ENCODE data around the gene RETREG2. TPM values are rescaled to one million over a fixed set of nuclear protein-coding genes. Genes with fewer than 3 reads are reported as not detected.
"Not testable (repeated sequence)": the region's sequence is repeated elsewhere in the genome, so short reads cannot be mapped to it uniquely, and the experiment has no call there.

The RETREG2 gene
- total and polyA plus RNA-seq, 7 donors, result 36.6 to 81.3 (median 43.5) TPM

- Histone ChIP-seq H3K36me3 (no peaks in the 10 kb centered on the region), H3K27ac (no peak overlapping the region), H3K9me3 (no peaks in the 10 kb centered on the region), H3K4me1 (no peaks in the 10 kb centered on the region), H3K27me3 (peaks cover 0 to 13% (median 0%) of the 10 kb centered on the region in 3 donors), H3K4me3 (no peak overlapping the region)
- WGBS, 2 donors, result 98 to 100% methylated on average over 1 of the region's 1 CpG
- no peak for DNase-seq
- intact Hi-C loops (cut with DNase I), result no loop called here
- TF ChIP-seq POLR2A (IDR thresholded peaks at IDR 0.05) (no peak), EP300 (IDR thresholded peaks at IDR 0.05) (no peak), CTCF (IDR thresholded peaks at IDR 0.05) (no peak), POLR2AphosphoS5 (IDR thresholded peaks at IDR 0.05) (no peak)
Measured at GRCh38 chr2:219197388-219197787, 19.3 kb downstream of the RETREG2 start.

DNA sequence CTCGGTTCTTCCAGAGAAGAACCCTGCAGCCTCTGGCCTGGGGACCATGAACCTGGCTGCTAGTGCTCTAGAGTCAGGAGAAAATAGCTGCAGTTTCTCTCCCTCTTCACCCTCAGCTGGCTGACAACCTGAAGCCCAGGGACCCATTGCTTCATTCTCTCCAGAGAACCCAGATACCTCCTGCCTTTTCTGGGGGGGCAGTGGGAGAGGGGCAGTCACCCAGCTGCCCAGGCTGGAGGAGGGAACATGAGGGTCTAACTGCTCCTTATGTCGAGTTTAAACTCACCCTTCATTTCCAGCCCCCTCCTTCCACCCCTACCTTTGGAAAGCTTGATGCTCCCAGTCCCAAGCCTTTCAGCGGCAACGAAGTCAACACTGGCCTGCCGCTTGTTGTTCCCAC, 20.9 kb downstream of the RETREG2 start:
- H3K4me1 ChIP-seq, result no peaks in the 10 kb centered on the region
- no peak overlapping the region for H3K27ac ChIP-seq
- intact Hi-C loops (cut with DNase I), result no loop called here
- 79 to 89% methylated on average over 5 of the region's 5 CpGs for WGBS, 2 donors
- no peak overlapping the region for H3K4me3 ChIP-seq
- no peak for DNase-seq
- H3K9me3 ChIP-seq, result no peaks in the 10 kb centered on the region
- TF ChIP-seq EP300 (IDR thresholded peaks at IDR 0.05) (no peak), POLR2AphosphoS5 (IDR thresholded peaks at IDR 0.05) (no peak), CTCF (IDR thresholded peaks at IDR 0.05) (no peak), POLR2A (IDR thresholded peaks at IDR 0.05) (no peak)
- peaks cover 0 to 13% (median 0%) of the 10 kb centered on the region in 3 donors for H3K27me3 ChIP-seq
- no peaks in the 10 kb centered on the region for H3K36me3 ChIP-seq

GRCh38 chr2:219199470-219200211, 21.6 kb downstream of the RETREG2 start:
- Histone ChIP-seq H3K27ac (no peak overlapping the region), H3K4me1 (no peaks in the 10 kb centered on the region), H3K4me3 (no peak overlapping the region), H3K9me3 (no peaks in the 10 kb centered on the region), H3K27me3 (peaks cover 0 to 13% (median 0%) of the 10 kb centered on the region in 3 donors), H3K36me3 (no peaks in the 10 kb centered on the region)
- intact Hi-C loops (cut with DNase I), result no loop called here
- 83 to 88% methylated on average over 12 of the region's 12 CpGs for WGBS, 2 donors
- DNase-seq, result peak; percentile 26
- no peak for TF ChIP-seq EP300 (IDR thresholded peaks at IDR 0.05)
- TF ChIP-seq POLR2AphosphoS5 (IDR thresholded peaks at IDR 0.05), result no peak
- no peak for TF ChIP-seq POLR2A (IDR thresholded peaks at IDR 0.05)
- no peak for TF ChIP-seq CTCF (IDR thresholded peaks at IDR 0.05)

GRCh38 chr2:219200502-219201326, 22.6 kb downstream of the RETREG2 start:
- peak; percentile 24 for DNase-seq
- H3K27ac ChIP-seq; H3K9me3 ChIP-seq; H3K4me1 ChIP-seq; intact Hi-C loops (cut with DNase I); H3K4me3 ChIP-seq; H3K36me3 ChIP-seq: not testable (repeated sequence)
- peaks cover 0 to 13% (median 0%) of the 10 kb centered on the region in 3 donors for H3K27me3 ChIP-seq
- 72 to 76% methylated on average over 25 of the region's 26 CpGs for WGBS, 2 donors

DNA sequence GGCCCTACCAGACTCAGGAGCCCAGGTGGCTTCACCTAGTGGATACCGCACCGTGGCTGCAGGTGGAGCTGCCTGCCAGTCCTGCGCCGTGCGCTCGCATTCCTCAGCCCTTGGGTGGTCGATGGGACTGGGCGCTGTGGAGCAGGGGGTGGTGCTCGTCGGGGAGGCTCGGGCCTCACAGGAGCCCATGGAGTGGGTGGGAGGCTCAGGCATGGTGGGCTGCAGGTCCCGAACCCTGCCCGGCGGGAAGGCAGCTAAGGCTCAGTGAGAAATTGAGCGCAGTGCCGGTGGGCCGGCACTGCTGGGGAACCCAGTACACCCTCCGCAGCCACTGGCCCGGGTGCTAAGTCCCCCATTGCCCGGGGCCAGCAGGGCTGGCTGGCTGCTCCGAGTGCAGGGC, 23.3 kb downstream of the RETREG2 start:
- intact Hi-C loops (cut with DNase I); H3K27ac ChIP-seq; H3K4me1 ChIP-seq; H3K4me3 ChIP-seq; H3K36me3 ChIP-seq; H3K9me3 ChIP-seq: not testable (repeated sequence)
- peak; percentile 36 for DNase-seq
- WGBS, 2 donors, result 92 to 93% methylated on average over 21 of the region's 21 CpGs
- H3K27me3 ChIP-seq, result peaks cover 0 to 13% (median 0%) of the 10 kb centered on the region in 3 donors
